Keratinocyte (primary cell): ENCODE measurements around the gene STON2.

Experiments
- CTCF ChIP-seq, 3 experiments: IDR thresholded peaks in 1 of 3; conservative IDR thresholded peaks in 1 of 3; optimal IDR thresholded peaks in 1 of 3; 2 replicates in 2 of 3; 3 replicates in 1 of 3; pipeline versions ENCODE3 to v1.5.1; 2011; ENCODE audit warnings: low read length in 3 of 3, mild to moderate bottlenecking in 3 of 3, moderate library complexity in 2 of 3, control low read depth in 1 of 3, inconsistent platforms in 1 of 3; ENCODE audit not compliant: insufficient read depth in 2 of 3; ENCODE audit errors: extremely low read depth in 1 of 3
- EZH2 ChIP-seq: IDR thresholded peaks from one replicate; pipeline ENCODE4 v1.6.1; 2012; ENCODE audit warnings: inconsistent platforms, mild to moderate bottlenecking, low read length, moderate library complexity

GRCh38 chr14:81367563-81367962 lies 32.6 kb downstream of the STON2 start:
- no peak for TF ChIP-seq CTCF (optimal IDR thresholded peaks at IDR 0.05 in 1 of 3, IDR thresholded peaks at IDR 0.05 in 1 of 3, conservative IDR thresholded peaks at IDR 0.05 in 1 of 3; ENCODE audit: extremely low read depth in 1 of 3, insufficient read depth in 2 of 3, low read length in 3 of 3)
- no peak for TF ChIP-seq EZH2
